Measurements from ENCODE around the gene FMNL2.

FMNL2 gene

DNA sequence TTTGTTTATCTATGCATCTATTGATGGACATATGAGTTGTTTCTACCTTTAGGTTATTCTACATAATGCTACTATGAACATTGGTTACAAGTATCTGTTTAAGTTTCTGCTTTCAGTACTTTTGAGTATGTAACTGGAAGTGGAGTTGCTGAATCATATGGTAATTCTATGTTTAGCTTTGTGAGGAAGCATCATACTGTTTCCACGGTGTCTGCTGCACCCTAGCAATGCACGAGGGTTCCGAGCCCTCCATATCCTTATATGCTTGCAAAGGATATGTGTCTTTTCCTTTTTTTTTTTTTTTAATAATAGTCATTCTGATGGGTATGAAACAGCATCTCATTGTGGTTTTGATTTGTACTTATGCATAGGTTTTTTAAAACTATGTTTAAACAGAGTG lies 83.7 kb downstream of the FMNL2 start:
- TF ChIP-seq, protein P1, sequence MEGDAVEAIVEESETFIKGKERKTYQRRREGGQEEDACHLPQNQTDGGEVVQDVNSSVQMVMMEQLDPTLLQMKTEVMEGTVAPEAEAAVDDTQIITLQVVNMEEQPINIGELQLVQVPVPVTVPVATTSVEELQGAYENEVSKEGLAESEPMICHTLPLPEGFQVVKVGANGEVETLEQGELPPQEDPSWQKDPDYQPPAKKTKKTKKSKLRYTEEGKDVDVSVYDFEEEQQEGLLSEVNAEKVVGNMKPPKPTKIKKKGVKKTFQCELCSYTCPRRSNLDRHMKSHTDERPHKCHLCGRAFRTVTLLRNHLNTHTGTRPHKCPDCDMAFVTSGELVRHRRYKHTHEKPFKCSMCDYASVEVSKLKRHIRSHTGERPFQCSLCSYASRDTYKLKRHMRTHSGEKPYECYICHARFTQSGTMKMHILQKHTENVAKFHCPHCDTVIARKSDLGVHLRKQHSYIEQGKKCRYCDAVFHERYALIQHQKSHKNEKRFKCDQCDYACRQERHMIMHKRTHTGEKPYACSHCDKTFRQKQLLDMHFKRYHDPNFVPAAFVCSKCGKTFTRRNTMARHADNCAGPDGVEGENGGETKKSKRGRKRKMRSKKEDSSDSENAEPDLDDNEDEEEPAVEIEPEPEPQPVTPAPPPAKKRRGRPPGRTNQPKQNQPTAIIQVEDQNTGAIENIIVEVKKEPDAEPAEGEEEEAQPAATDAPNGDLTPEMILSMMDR (IDR thresholded peaks at IDR 0.05; ENCODE audit: insufficient read depth, missing control alignments): no peak
- DNase-seq (ENCODE audit: insufficient read length, low spot score) (no peak), FAIRE-seq (no peak)

DNA sequence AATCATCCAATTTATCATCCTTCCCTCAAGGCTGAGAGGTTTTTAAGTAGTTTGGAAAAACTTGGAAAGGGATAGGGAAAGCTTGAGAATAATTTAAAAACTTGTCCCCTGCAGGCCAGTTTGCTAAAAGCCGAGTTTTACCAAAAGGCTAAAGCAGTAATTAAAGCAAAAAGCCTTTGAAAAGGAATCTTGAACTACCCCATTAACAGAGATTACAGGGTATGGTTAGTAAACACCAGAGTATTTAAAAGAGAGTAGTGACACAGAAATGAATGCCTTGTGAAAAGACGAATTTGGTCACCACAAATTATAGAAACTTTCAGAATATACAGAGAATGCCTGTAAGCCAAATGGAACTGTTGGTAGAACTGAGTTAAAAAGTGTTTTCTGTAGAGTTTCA lies 85.0 kb downstream of the FMNL2 start:
- FAIRE-seq: no peak
- TF ChIP-seq, protein P1 (IDR thresholded peaks at IDR 0.05; ENCODE audit: insufficient read depth, missing control alignments): no peak
- DNase-seq (ENCODE audit: insufficient read length, low spot score): no peak

DNA sequence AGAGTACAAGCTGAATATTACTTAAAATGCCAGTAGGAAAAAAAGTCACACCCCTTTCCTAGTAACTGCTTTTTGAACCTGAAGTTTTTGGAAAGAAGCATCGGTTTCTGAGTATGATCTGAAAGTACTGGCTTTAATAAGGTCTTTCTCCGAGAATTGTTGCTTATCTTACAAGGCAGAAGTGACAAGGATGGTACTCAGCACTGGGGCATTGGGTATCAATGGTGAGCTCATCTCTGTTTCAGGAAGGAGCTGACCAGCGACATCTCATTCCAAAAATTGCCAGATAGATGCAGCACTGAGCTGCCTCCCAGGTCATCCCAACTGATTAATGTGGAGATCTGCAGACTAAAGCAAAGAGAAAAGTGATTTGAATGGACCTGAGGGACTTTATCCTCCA lies 85.4 kb downstream of the FMNL2 start:
- FAIRE-seq (no peak), DNase-seq (ENCODE audit: insufficient read length, low spot score) (no peak)
- TF ChIP-seq, protein P1 (IDR thresholded peaks at IDR 0.05; ENCODE audit: insufficient read depth, missing control alignments): no peak

DNA sequence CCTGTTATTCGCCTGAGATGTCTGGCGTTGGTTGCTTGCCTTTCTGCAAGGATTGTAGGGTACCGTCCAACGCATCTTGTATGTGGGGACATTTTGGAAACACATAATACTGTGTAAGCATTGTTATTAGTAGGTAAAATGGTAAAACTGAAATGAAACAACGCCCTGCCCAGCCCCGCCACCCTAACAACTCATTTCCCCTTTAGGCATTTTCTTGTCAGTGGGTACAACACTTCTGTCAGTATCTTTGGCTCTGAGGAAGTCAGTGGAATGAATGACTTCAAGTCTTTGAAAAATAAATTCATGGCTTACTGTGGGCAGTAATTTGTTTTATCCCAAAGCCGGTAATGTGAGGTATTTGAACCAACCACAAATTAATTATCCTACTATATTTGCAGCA lies 86.0 kb downstream of the FMNL2 start:
- DNase-seq (ENCODE audit: insufficient read length, low spot score): no peak
- FAIRE-seq: no peak
- TF ChIP-seq, protein P1 (IDR thresholded peaks at IDR 0.05; ENCODE audit: insufficient read depth, missing control alignments): no peak

DNA sequence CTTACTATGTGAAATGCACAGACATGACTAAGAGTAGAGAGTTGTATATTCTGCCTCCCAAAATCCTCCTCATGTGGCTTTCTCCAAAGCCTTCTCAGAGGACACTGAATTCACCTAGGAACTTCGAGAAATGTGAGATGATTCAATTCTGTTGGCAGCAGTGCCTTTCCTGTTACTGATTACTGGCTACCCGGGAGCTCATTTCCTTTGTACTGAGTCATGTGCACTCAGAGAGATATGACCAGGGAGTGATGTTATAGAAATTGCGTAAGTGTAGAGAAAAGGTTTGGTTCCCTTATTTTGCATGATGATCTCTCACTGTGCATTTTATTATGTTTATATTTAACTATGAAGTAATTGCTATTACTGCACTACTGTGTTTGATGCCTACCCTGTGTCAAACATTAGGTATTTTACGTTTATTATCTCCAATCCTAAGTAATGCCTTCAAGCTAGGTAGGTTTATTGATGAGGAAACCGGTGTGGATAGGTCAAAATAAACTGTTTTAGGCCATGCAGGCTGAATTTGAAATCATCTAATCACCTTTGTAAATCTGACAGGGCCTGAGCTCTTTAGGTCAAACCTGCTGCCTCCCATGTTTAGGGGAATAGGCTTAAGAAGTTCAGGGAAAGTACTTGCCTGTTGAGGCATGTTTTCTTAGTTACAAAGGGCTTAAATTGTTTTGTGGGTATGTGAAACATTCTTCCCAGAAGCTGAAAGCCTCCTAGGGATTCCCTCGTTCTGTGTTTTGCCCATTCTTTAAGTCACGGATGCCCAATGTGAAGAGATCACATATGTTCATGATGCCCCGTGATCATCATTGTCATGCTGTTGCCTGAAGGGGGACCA lies 86.8 kb downstream of the FMNL2 start:
- DNase-seq (ENCODE audit: insufficient read length, low spot score): no peak
- no peak for FAIRE-seq
- TF ChIP-seq, protein P1 (IDR thresholded peaks at IDR 0.05; ENCODE audit: insufficient read depth, missing control alignments): no peak

DNA sequence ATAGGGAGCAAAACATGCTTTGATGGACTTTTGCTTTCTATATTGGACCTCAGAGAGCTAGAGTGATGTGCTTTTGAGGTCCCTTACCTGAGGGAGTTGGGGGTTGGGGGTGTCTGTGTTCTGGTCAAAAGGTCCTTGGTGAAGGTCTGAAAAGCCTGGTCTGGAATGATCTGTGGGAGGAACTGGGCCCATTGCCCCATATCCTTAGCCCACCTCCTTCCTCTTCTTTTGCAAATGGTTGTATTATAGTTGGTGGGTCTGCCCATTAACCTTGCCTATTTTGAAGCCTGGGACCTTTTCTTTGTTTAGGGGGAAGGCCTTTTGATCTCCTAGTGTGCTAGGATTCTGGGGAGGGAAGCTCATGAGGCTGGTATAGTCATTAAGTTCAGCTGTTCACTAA lies 88.7 kb downstream of the FMNL2 start:
- no peak for DNase-seq (ENCODE audit: insufficient read length, low spot score)
- no peak for FAIRE-seq
- TF ChIP-seq, protein P1 (IDR thresholded peaks at IDR 0.05; ENCODE audit: insufficient read depth, missing control alignments): no peak
